ENCODE results near the gene IGLON5. TPM values are rescaled to one million over a fixed set of nuclear protein-coding genes. Genes with fewer than 3 reads are reported as not detected.

Gene IGLON5
- total RNA-seq = not detected

DNA sequence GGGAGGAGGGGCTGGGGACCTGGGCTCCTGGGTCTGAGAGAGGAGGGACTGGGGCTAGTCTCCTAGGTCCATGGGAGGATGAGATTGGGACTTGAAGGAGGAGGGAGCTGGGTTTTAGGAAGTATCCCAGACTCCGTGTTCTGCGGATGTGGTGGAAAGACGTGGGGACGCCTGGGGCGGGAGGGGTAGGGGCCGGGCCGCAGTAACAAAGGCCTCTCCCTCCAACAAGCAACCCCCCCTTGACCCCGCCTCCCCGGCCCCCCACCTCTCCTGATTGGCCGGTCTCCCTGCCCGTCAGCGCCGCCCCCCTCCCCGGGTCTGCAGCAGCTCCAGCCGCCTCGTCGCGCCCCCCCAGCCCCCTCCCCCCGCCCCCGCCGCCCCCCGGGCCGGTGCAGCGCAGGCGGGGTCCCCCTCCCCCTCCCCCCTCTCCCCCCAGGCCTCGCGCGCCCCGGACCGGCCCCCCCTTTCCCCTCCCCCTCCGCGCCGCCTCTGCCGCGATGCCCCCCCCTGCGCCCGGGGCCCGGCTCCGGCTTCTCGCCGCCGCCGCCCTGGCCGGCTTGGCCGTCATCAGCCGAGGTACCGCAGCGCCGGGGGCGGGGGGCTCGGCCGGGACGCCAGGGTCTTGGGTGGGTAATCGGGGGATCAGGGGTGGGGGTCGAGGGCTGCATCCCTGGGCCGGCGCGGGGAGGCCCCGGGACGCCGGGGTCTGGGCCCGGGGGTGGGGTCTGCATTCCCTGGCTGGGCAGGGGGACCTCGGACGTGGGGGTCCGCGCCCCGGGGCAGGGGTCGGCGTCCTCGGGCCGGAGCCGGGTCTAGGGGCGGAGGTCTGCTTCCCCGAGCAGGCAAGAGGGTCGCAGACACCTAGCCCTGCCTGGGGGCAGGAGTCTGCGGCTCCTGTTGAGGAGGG lies at the start of gene IGLON5:
TSS of gene IGLON5 (plus strand) at position 294 of the 907 bp plus-strand sequence. CDS start at position 498, 204 bp downstream.
- no peak within 1 kb of the TSS for H3K4me3 ChIP-seq (ENCODE audit: low read length in 3 of 3)
- H3K36me3 ChIP-seq (ENCODE audit: control insufficient read depth in 3 of 3, insufficient read depth in 3 of 3, low read length in 3 of 3) = no peaks in the 10 kb centered on the region
- no peak within 1 kb of the TSS for H3K9ac ChIP-seq (ENCODE audit: low read depth in 1 of 3, low read length in 3 of 3)
- no peaks in the 10 kb centered on the region for H3K4me1 ChIP-seq (ENCODE audit: control insufficient read depth in 3 of 3, insufficient read depth in 3 of 3, low read length in 3 of 3)
- H3K9me3 ChIP-seq (ENCODE audit: control insufficient read depth in 3 of 3, low read length in 3 of 3) = peaks cover 2 to 10% (median 3%) of the 10 kb centered on the region in 3 donors
- H3K27ac ChIP-seq (ENCODE audit: low read depth, low read length) = no peak within 1 kb of the TSS
- peaks cover 23 to 26% (median 25%) of the 10 kb centered on the region in 3 donors for H3K27me3 ChIP-seq (ENCODE audit: control insufficient read depth in 3 of 3, insufficient read depth in 3 of 3, low read length in 3 of 3)

DNA sequence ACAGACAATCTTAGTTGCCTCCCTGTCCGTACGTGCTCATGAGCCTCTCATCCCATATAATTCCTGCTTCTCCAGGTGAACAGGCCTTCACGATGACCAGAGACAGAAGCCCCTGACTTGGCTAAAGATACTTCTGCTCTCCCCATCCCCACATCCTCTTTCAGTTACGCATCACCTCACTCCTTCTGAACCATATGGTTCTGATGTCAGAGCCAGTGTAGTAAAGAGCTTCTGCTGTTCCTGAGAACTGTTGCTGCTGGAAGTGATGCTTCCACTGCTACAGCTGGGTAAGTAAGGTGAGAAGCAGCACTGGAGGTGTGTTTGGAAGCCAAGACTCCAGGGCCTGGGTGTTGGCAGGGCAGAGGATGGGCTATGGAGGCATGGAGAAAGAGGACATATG lies 47.6 kb upstream of the IGLON5 start:
- H3K36me3 ChIP-seq (ENCODE audit: control insufficient read depth in 3 of 3, insufficient read depth in 3 of 3, low read length in 3 of 3) = no peaks in the 10 kb centered on the region
- H3K9me3 ChIP-seq (ENCODE audit: control insufficient read depth in 3 of 3, low read length in 3 of 3) = peaks cover 0 to 4% (median 0%) of the 10 kb centered on the region in 3 donors
- H3K27ac ChIP-seq (ENCODE audit: low read depth, low read length) = no peak overlapping the region
- no peaks in the 10 kb centered on the region for H3K4me1 ChIP-seq (ENCODE audit: control insufficient read depth in 3 of 3, insufficient read depth in 3 of 3, low read length in 3 of 3)
- no peaks in the 10 kb centered on the region for H3K27me3 ChIP-seq (ENCODE audit: control insufficient read depth in 3 of 3, insufficient read depth in 3 of 3, low read length in 3 of 3)
- no peak overlapping the region for H3K9ac ChIP-seq (ENCODE audit: low read depth in 1 of 3, low read length in 3 of 3)
- no peak overlapping the region for H3K4me3 ChIP-seq (ENCODE audit: low read length in 3 of 3)

DNA sequence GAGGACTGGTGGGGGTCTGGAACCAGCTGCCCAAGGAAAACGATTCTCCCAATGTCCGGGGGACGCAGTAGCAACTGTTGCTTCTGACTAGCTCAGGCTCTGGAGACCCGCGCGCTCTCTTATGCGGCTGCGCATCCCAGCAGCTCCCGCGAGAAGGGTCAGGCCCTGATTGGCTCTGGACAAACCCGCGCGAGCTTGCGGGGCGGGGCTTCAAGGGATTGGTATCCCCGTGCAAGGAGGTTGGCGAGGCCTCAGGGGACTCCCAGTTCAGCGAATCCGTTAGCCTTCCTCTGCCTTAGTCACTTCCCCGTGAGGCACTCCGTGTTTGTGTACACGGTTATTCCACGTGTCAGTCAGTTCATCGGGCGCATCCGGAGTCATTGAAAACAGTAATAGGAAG lies 40.4 kb upstream of the IGLON5 start:
- peaks cover 0 to 2% (median 0%) of the 10 kb centered on the region in 3 donors for H3K27me3 ChIP-seq (ENCODE audit: control insufficient read depth in 3 of 3, insufficient read depth in 3 of 3, low read length in 3 of 3)
- no peaks in the 10 kb centered on the region for H3K36me3 ChIP-seq (ENCODE audit: control insufficient read depth in 3 of 3, insufficient read depth in 3 of 3, low read length in 3 of 3)
- no peaks in the 10 kb centered on the region for H3K4me1 ChIP-seq (ENCODE audit: control insufficient read depth in 3 of 3, insufficient read depth in 3 of 3, low read length in 3 of 3)
- no peak overlapping the region for H3K27ac ChIP-seq (ENCODE audit: low read depth, low read length)
- no peak overlapping the region for H3K4me3 ChIP-seq (ENCODE audit: low read length in 3 of 3)
- H3K9ac ChIP-seq (ENCODE audit: low read depth in 1 of 3, low read length in 3 of 3) = no peak overlapping the region
- no peaks in the 10 kb centered on the region for H3K9me3 ChIP-seq (ENCODE audit: control insufficient read depth in 3 of 3, low read length in 3 of 3)

DNA sequence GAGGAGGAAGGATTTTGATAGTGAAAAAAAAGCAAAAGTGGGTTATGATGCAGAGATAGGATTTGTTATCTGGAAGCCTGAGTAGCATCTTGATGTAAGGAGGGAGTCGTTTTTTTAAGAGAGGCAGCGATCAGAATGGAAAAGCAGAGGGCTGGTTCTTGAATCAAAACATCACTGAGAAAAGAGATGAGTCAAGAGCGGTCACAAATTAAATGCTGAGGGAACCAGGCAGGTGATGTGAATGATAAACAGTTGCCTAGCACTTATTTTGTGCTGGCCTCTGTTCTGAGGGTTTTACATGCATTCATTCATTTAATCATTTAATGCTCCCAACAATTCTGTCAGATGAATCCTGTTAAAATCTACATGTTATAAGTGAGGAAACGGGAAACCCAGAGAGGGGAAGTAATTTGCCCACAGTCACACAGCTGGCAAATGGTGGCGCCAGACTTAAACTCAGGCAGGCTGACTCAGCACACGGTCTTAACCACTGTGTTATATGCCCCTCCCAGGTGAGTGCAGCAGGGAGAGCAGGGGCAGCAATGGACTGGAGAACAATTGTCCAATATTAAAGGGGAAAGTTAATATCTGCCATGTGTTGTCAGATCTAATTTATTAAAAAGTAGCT lies 39.1 kb upstream of the IGLON5 start:
- no peak overlapping the region for H3K4me3 ChIP-seq (ENCODE audit: low read length in 3 of 3)
- H3K27me3 ChIP-seq (ENCODE audit: control insufficient read depth in 3 of 3, insufficient read depth in 3 of 3, low read length in 3 of 3) = peaks cover 0 to 2% (median 0%) of the 10 kb centered on the region in 3 donors
- no peaks in the 10 kb centered on the region for H3K4me1 ChIP-seq (ENCODE audit: control insufficient read depth in 3 of 3, insufficient read depth in 3 of 3, low read length in 3 of 3)
- H3K36me3 ChIP-seq (ENCODE audit: control insufficient read depth in 3 of 3, insufficient read depth in 3 of 3, low read length in 3 of 3) = no peaks in the 10 kb centered on the region
- no peak overlapping the region for H3K9ac ChIP-seq (ENCODE audit: low read depth in 1 of 3, low read length in 3 of 3)
- no peaks in the 10 kb centered on the region for H3K9me3 ChIP-seq (ENCODE audit: control insufficient read depth in 3 of 3, low read length in 3 of 3)
- H3K27ac ChIP-seq (ENCODE audit: low read depth, low read length) = no peak overlapping the region

DNA sequence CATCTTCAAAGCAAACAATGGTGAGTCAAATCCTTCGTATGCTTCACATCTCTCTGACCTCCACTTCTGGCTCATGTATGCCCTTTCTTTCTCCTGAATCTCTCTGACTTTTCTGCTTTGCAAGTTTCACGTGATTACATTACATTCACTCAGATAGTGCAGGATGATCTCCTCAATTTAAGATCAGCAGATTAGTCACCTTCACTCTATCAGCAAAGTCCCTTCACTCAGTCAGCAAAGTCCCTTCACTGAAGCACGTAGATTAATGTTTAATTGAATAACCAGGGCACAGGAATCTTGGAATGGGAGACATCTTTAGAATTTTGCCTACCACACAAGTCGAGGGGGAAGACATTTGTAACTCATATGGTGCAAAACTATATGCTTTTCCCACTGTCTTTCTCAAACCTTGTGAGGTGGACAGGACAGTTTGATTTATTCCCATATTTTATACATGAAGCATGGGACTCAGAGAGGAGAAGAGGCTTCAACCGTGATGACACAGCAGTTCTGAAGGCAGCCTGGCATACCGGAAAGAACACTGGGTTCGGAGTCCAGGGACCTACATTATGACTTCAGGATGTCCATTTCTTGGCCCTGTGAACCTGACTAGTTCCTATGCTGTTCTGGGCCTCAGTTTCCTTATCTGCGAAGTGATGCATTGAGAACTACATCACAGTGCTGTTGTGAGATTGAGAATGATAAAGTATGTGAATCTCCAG lies 37.2 kb upstream of the IGLON5 start:
- H3K36me3 ChIP-seq (ENCODE audit: control insufficient read depth in 3 of 3, insufficient read depth in 3 of 3, low read length in 3 of 3) = no peaks in the 10 kb centered on the region
- H3K9ac ChIP-seq (ENCODE audit: low read depth in 1 of 3, low read length in 3 of 3) = no peak overlapping the region
- H3K4me3 ChIP-seq (ENCODE audit: low read length in 3 of 3) = no peak overlapping the region
- H3K4me1 ChIP-seq (ENCODE audit: control insufficient read depth in 3 of 3, insufficient read depth in 3 of 3, low read length in 3 of 3) = no peaks in the 10 kb centered on the region
- no peaks in the 10 kb centered on the region for H3K9me3 ChIP-seq (ENCODE audit: control insufficient read depth in 3 of 3, low read length in 3 of 3)
- H3K27me3 ChIP-seq (ENCODE audit: control insufficient read depth in 3 of 3, insufficient read depth in 3 of 3, low read length in 3 of 3) = peaks cover 0 to 2% (median 0%) of the 10 kb centered on the region in 3 donors
- no peak overlapping the region for H3K27ac ChIP-seq (ENCODE audit: low read depth, low read length)

DNA sequence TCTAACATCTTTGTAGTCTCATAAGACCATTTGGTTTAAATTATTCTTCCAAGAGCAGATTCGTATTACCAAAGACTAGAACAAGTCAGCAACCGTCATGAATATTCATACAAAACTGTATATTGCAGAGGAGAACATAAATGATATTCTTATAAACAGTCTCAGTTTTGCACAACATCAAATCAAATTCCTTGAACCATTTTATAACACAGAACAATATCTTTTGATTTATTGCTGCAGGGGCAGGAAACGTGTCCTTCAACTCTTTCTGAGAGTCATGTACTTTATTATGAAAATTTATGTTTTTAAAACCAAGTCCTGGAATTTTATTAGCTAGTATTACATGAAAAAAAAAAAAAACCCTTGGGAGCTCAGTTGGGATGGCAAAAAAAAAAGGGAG lies 34.3 kb upstream of the IGLON5 start:
- H3K27me3 ChIP-seq (ENCODE audit: control insufficient read depth in 3 of 3, insufficient read depth in 3 of 3, low read length in 3 of 3) = no peaks in the 10 kb centered on the region
- no peaks in the 10 kb centered on the region for H3K36me3 ChIP-seq (ENCODE audit: control insufficient read depth in 3 of 3, insufficient read depth in 3 of 3, low read length in 3 of 3)

DNA sequence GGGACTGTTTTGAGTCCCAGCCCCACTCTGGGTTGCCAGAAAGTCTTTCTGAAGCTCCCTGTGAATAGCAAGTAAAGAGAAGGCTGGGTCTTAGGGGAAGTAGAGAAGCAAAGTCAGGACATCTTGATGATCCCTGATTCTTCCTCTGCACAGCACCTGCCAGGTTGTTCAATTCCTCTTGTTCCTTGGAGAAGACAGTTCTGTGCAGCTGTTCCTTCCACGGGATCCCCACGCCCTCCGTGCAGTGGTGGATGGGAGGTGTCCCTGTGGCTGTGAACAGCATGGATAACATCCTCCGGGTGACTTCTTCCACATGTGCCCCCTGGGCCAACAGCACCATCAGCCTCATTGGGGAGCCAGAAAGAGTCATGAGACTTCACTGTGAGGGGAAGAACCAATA lies 29.1 kb upstream of the IGLON5 start:
- H3K4me1 ChIP-seq (ENCODE audit: control insufficient read depth in 3 of 3, insufficient read depth in 3 of 3, low read length in 3 of 3) = no peaks in the 10 kb centered on the region
- peaks cover 0 to 4% (median 0%) of the 10 kb centered on the region in 3 donors for H3K27me3 ChIP-seq (ENCODE audit: control insufficient read depth in 3 of 3, insufficient read depth in 3 of 3, low read length in 3 of 3)
- no peaks in the 10 kb centered on the region for H3K36me3 ChIP-seq (ENCODE audit: control insufficient read depth in 3 of 3, insufficient read depth in 3 of 3, low read length in 3 of 3)

More for the DNA sequence above, 34.3 kb upstream of the IGLON5 start:
- Histone ChIP-seq H3K9ac (ENCODE audit: low read depth in 1 of 3, low read length in 3 of 3) (no peak overlapping the region), H3K4me3 (ENCODE audit: low read length in 3 of 3) (no peak overlapping the region), H3K4me1 (ENCODE audit: control insufficient read depth in 3 of 3, insufficient read depth in 3 of 3, low read length in 3 of 3) (no peaks in the 10 kb centered on the region), H3K9me3 (ENCODE audit: control insufficient read depth in 3 of 3, low read length in 3 of 3) (no peaks in the 10 kb centered on the region), H3K27ac (ENCODE audit: low read depth, low read length) (no peak overlapping the region)

DNA sequence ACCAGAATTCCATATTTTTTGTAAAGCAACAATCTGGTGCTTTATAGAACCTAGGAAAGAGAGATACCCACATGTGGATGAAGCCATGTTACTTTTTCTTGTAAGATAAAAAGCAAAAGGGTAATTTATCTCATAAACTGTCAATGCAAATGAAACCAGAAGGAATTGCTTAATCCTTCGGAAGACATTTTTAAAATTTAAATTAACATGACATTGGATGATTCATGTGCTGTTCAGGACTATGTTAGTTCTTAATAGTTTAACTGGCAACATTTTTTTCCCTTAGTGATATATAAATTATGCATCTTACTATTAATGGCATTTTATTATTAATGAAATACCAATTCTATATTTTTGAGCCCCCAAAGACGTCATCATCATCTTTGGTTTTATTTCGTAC lies 25.8 kb upstream of the IGLON5 start:
- Histone ChIP-seq H3K36me3 (ENCODE audit: control insufficient read depth in 3 of 3, insufficient read depth in 3 of 3, low read length in 3 of 3) (no peaks in the 10 kb centered on the region), H3K27ac (ENCODE audit: low read depth, low read length) (no peak overlapping the region), H3K27me3 (ENCODE audit: control insufficient read depth in 3 of 3, insufficient read depth in 3 of 3, low read length in 3 of 3) (peaks cover 0 to 4% (median 0%) of the 10 kb centered on the region in 3 donors), H3K9me3 (ENCODE audit: control insufficient read depth in 3 of 3, low read length in 3 of 3) (no peaks in the 10 kb centered on the region), H3K4me1 (ENCODE audit: control insufficient read depth in 3 of 3, insufficient read depth in 3 of 3, low read length in 3 of 3) (no peaks in the 10 kb centered on the region), H3K4me3 (ENCODE audit: low read length in 3 of 3) (no peak overlapping the region), H3K9ac (ENCODE audit: low read depth in 1 of 3, low read length in 3 of 3) (no peak overlapping the region)

More for the DNA sequence above, 29.1 kb upstream of the IGLON5 start:
- Histone ChIP-seq H3K9ac (ENCODE audit: low read depth in 1 of 3, low read length in 3 of 3) (no peak overlapping the region), H3K9me3 (ENCODE audit: control insufficient read depth in 3 of 3, low read length in 3 of 3) (no peaks in the 10 kb centered on the region), H3K4me3 (ENCODE audit: low read length in 3 of 3) (no peak overlapping the region), H3K27ac (ENCODE audit: low read depth, low read length) (no peak overlapping the region)

DNA sequence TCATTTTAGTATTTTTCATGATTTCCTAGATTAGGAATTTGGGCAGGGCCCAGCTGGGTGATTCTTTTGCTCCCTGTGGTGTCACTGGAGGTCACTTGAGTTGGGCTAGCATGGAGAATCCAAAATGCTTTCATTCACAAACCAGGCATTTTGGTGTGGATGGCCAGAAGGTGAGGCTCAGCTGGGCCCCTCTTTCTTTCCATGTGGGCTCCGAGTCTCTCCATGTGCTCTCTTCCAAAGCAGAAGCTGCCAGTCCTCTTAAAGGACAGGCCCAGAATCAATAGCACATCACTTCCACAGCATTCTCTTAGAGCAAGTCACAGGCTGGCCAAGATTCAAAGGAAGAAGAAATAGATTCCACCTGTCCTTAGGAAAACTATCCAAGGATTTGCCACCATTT lies 21.8 kb upstream of the IGLON5 start:
- peaks cover 0 to 2% (median 0%) of the 10 kb centered on the region in 3 donors for H3K9me3 ChIP-seq (ENCODE audit: control insufficient read depth in 3 of 3, low read length in 3 of 3)
- H3K27me3 ChIP-seq (ENCODE audit: control insufficient read depth in 3 of 3, insufficient read depth in 3 of 3, low read length in 3 of 3) = peaks cover 4 to 7% (median 6%) of the 10 kb centered on the region in 3 donors
- no peak overlapping the region for H3K9ac ChIP-seq (ENCODE audit: low read depth in 1 of 3, low read length in 3 of 3)
- no peaks in the 10 kb centered on the region for H3K4me1 ChIP-seq (ENCODE audit: control insufficient read depth in 3 of 3, insufficient read depth in 3 of 3, low read length in 3 of 3)
- H3K36me3 ChIP-seq (ENCODE audit: control insufficient read depth in 3 of 3, insufficient read depth in 3 of 3, low read length in 3 of 3) = no peaks in the 10 kb centered on the region
- H3K4me3 ChIP-seq (ENCODE audit: low read length in 3 of 3) = no peak overlapping the region
- no peak overlapping the region for H3K27ac ChIP-seq (ENCODE audit: low read depth, low read length)

Data from skeletal muscle tissue (tissue), 4 donors.